SK-N-SH treated with all-trans-retinoic acid at 6 μM for 48 hours (cell line): ENCODE measurements around the gene NFATC4.

Source experiments
- ATAC-seq: fragments of 200-7000 bp; cut with Tn5 transposase; 3 replicates; pipeline ENCODE4 v1.9.1; 2020; ENCODE audit warnings: mild to moderate bottlenecking, moderate library complexity
- ARNTL ChIP-seq: fragments of 450-650 bp; formaldehyde crosslinking; IDR thresholded peaks from 2 replicates; pipeline ENCODE4 v1.5.0; 2020; ENCODE audit warnings: low read depth, mild to moderate bottlenecking, moderate library complexity, borderline replicate concordance
- BACH2 ChIP-seq: fragments of 250-450 bp; sonication (Bioruptor Pico); IDR thresholded peaks from 2 replicates; pipeline ENCODE4 v1.9.0; 2021; ENCODE audit warnings: mild to moderate bottlenecking, borderline replicate concordance
- CREB5 ChIP-seq: fragments of 250-450 bp; sonication (Bioruptor Pico); IDR thresholded peaks from 2 replicates; pipeline ENCODE4 v1.5.1; 2020; ENCODE audit warnings: low read depth, mild to moderate bottlenecking, moderate library complexity
- CSDC2 ChIP-seq: fragments of 250-450 bp; sonication (Bioruptor Pico); IDR thresholded peaks from 2 replicates; pipeline ENCODE4 v1.5.0; 2020; ENCODE audit warnings: mild to moderate bottlenecking, moderate library complexity
- CSRNP3 ChIP-seq: fragments of 250-450 bp; sonication (Bioruptor Pico); IDR thresholded peaks from 2 replicates; pipeline ENCODE4 v1.5.1; 2021; ENCODE audit warnings: mild to moderate bottlenecking, moderate library complexity
- ESRRG ChIP-seq: fragments of 250-450 bp; sonication (Bioruptor Pico); IDR thresholded peaks from 2 replicates; pipeline ENCODE4 v1.6.1; 2021; ENCODE audit warnings: mild to moderate bottlenecking
- GLIS3 ChIP-seq: fragments of 250-450 bp; sonication (Bioruptor Pico); IDR thresholded peaks from 2 replicates; pipeline ENCODE4 v1.5.0; 2020; ENCODE audit warnings: mild to moderate bottlenecking, moderate library complexity
- ISL1 ChIP-seq: fragments of 250-450 bp; sonication (Bioruptor Pico); IDR thresholded peaks from 2 replicates; pipeline ENCODE4 v2.1.2; 2022; ENCODE audit warnings: mild to moderate bottlenecking, moderate library complexity
- OSR1 ChIP-seq: fragments of 250-450 bp; sonication (Bioruptor Pico); IDR thresholded peaks from 2 replicates; pipeline ENCODE4 v1.8.0; 2022; ENCODE audit warnings: moderate library complexity, mild to moderate bottlenecking, inconsistent platforms
- PATZ1 ChIP-seq: fragments of 250-450 bp; sonication (Bioruptor Pico); IDR thresholded peaks from 2 replicates; pipeline ENCODE4 v1.8.0; 2020; ENCODE audit warnings: mild to moderate bottlenecking, moderate library complexity, borderline replicate concordance
- POU6F1 ChIP-seq: fragments of 250-450 bp; sonication (Bioruptor Pico); IDR thresholded peaks from 2 replicates; pipeline ENCODE4 v1.8.0; 2021; ENCODE audit warnings: low read depth, mild to moderate bottlenecking, moderate library complexity, borderline replicate concordance
- PPARA ChIP-seq: fragments of 250-450 bp; sonication (Bioruptor Pico); IDR thresholded peaks from 2 replicates; pipeline ENCODE4 v1.5.0; 2020; ENCODE audit warnings: mild to moderate bottlenecking, borderline replicate concordance
- RARB ChIP-seq: fragments of 250-450 bp; sonication (Bioruptor Pico); IDR thresholded peaks from 2 replicates; pipeline ENCODE4 v1.8.0; 2021; ENCODE audit warnings: mild to moderate bottlenecking, moderate library complexity
- SNAI2 ChIP-seq: fragments of 250-450 bp; sonication (Bioruptor Pico); IDR thresholded peaks from 2 replicates; pipeline ENCODE4 v1.5.0; 2020; ENCODE audit warnings: mild to moderate bottlenecking, moderate library complexity
- TCF4 ChIP-seq: fragments of 250-450 bp; sonication (Bioruptor Pico); IDR thresholded peaks from 2 replicates; pipeline ENCODE4 v1.8.0; 2021; ENCODE audit warnings: mild to moderate bottlenecking, moderate library complexity, borderline replicate concordance
- TOX ChIP-seq: fragments of 250-450 bp; sonication (Bioruptor Pico); IDR thresholded peaks from 2 replicates; pipeline ENCODE4 v1.8.0; 2021; ENCODE audit warnings: mild to moderate bottlenecking, moderate library complexity, borderline replicate concordance
- TSHZ2 ChIP-seq: fragments of 250-450 bp; sonication (Bioruptor Pico); IDR thresholded peaks from 2 replicates; pipeline ENCODE4 v1.5.0; 2020; ENCODE audit warnings: mild to moderate bottlenecking, moderate library complexity
- ZC3H10 ChIP-seq: fragments of 250-450 bp; sonication (Bioruptor Pico); IDR thresholded peaks from 2 replicates; pipeline ENCODE4 v1.5.1; 2021; ENCODE audit warnings: mild to moderate bottlenecking, moderate library complexity
- ZFP3 ChIP-seq: fragments of 250-450 bp; sonication (Bioruptor Pico); IDR thresholded peaks from 2 replicates; pipeline ENCODE4 v1.5.0; 2020; ENCODE audit warnings: mild to moderate bottlenecking, moderate library complexity
- ZFP30 ChIP-seq: fragments of 450-650 bp; formaldehyde crosslinking; IDR thresholded peaks from 2 replicates; pipeline ENCODE4 v1.5.0; 2022; ENCODE audit warnings: mild to moderate bottlenecking, moderate library complexity
- ZNF70 ChIP-seq: fragments of 450-650 bp; formaldehyde crosslinking; IDR thresholded peaks from 2 replicates; pipeline ENCODE4 v1.5.0; 2020; ENCODE audit warnings: mild to moderate bottlenecking, moderate library complexity
- ZNF8 ChIP-seq: fragments of 450-650 bp; formaldehyde crosslinking; IDR thresholded peaks from 2 replicates; pipeline ENCODE4 v1.5.0; 2020; ENCODE audit warnings: mild to moderate bottlenecking, moderate library complexity

Gene NFATC4

GRCh38 chr14:24406416-24406815, 38.4 kb downstream of the NFATC4 start:
- ATAC-seq, result no peak

GRCh38 chr14:24407608-24408325, 39.8 kb downstream of the NFATC4 start:
- no peak for ATAC-seq
- TF ChIP-seq RARB (no peak), ESRRG (no peak), PPARA (CRISPR knock-in tag) (no peak), PATZ1 (no peak)
- TF ChIP-seq, all 23 proteins: peak for 0

More at GRCh38 chr14:24406416-24406815, 38.4 kb downstream of the NFATC4 start:
- TF ChIP-seq BACH2 (CRISPR knock-in tag), result no peak
- TF ChIP-seq POU6F1 (CRISPR knock-in tag), result no peak
- TF ChIP-seq OSR1, result no peak
- TF ChIP-seq RARB, result no peak
- no peak for TF ChIP-seq ZNF70 (CRISPR knock-in tag)
- no peak for TF ChIP-seq CSRNP3 (CRISPR knock-in tag)
- TF ChIP-seq PPARA (CRISPR knock-in tag), result no peak
- no peak for TF ChIP-seq SNAI2 (CRISPR knock-in tag)
- TF ChIP-seq TSHZ2 (CRISPR knock-in tag), result no peak
- TF ChIP-seq TCF4, result no peak
- no peak for TF ChIP-seq PATZ1
- TF ChIP-seq ZNF8 (CRISPR knock-in tag), result no peak
- no peak for TF ChIP-seq ARNTL (CRISPR knock-in tag)
- TF ChIP-seq ISL1 (CRISPR knock-in tag), result no peak
- no peak for TF ChIP-seq CREB5 (CRISPR knock-in tag)
- no peak for TF ChIP-seq ZC3H10 (CRISPR knock-in tag)
- no peak for TF ChIP-seq ZFP30 (CRISPR knock-in tag)

- no peak for ATAC-seq
- TF ChIP-seq ESRRG, result no peak
- TF ChIP-seq PATZ1, result no peak
- TF ChIP-seq GLIS3 (CRISPR knock-in tag), result no peak
- TF ChIP-seq ARNTL (CRISPR knock-in tag), result no peak
- no peak for TF ChIP-seq CSDC2
- TF ChIP-seq SNAI2 (CRISPR knock-in tag), result no peak
- no peak for TF ChIP-seq ZFP3 (CRISPR knock-in tag)
- TF ChIP-seq TOX (CRISPR knock-in tag), result no peak
- TF ChIP-seq ZNF70 (CRISPR knock-in tag), result no peak
- TF ChIP-seq POU6F1 (CRISPR knock-in tag), result no peak
- TF ChIP-seq PPARA (CRISPR knock-in tag), result no peak
These were observed 40.8 kb downstream of the NFATC4 start for GRCh38 chr14:24408764-24409163.
